Breast epithelium (tissue), 4 donors: Measurements from ENCODE around the gene CSNK1E. TPM values are rescaled to one million over a fixed set of nuclear protein-coding genes. Genes with fewer than 3 reads are reported as not detected.

Source experiments
- DNase-seq, 2 donors: peaks; one replicate each; pipeline ENCODE4 v3.0.0-alpha.2; 2019; ENCODE audit warnings: low spot score in 2 of 2
- H3K27ac ChIP-seq, 2 donors: fragments of 200-600 bp; sonication (generic) in 1 of 2; one replicate each; pipeline ENCODE4 v1.5.1; 2016 to 2019; ENCODE audit warnings: mild to moderate bottlenecking in 1 of 2
- H3K27me3 ChIP-seq, 2 donors: fragments of 200-600 bp; sonication (generic) in 1 of 2; one replicate each; pipeline versions ENCODE4 v1.5.1 to v1.6.0; 2017 to 2019; ENCODE audit warnings: control low read depth in 1 of 2, mild to moderate bottlenecking in 1 of 2
- H3K36me3 ChIP-seq: fragments of 200-600 bp; one replicate; pipeline ENCODE4 v1.5.1; 2019
- H3K4me1 ChIP-seq, 2 donors: fragments of 200-600 bp; sonication (generic); one replicate each; pipeline ENCODE4 v1.5.1; 2016 to 2019; ENCODE audit warnings: control low read depth in 1 of 2
- H3K4me3 ChIP-seq, 3 donors: fragments of 200-600 bp; sonication (generic); 1 replicate in 2 of 3; 2 replicates in 1 of 3; pipeline ENCODE4 v1.5.1; 2016 to 2019; ENCODE audit warnings: mild to moderate bottlenecking in 3 of 3, moderate library complexity in 2 of 3
- H3K9me3 ChIP-seq, 2 donors: fragments of 200-600 bp; sonication (generic) in 1 of 2; one replicate each; pipeline ENCODE4 v1.5.1; 2016 to 2019; ENCODE audit warnings: control low read depth in 1 of 2
- POLR2A ChIP-seq: fragments of 450-650 bp; IDR thresholded peaks from one replicate; pipeline ENCODE4 v1.6.1; 2016; ENCODE audit warnings: antibody characterized with exemption, mild to moderate bottlenecking, moderate library complexity
- POLR2AphosphoS5 ChIP-seq, 3 donors: sonication (generic); formaldehyde crosslinking; IDR thresholded peaks; one replicate each; pipeline ENCODE4 v1.6.1; 2017; ENCODE audit warnings: antibody characterized with exemption in 3 of 3
- intact Hi-C: fragments of 100-400 bp; cut with DNase I; formaldehyde crosslinking; loops from one replicate; pipeline ENCODE4 v1.15.1; 2023; ENCODE audit warnings: low total_unique reads
- total RNA-seq, 3 donors: library from RNA; depleted of rRNA; stranded (reverse); fragments of >200 nt; gene quantifications; one replicate each; pipeline ENCODE4 v1.1.0, GENCODE V29; 2016
- TF ChIP-seq, protein P1 (sequence below), 3 donors: fragments of 450-650 bp; IDR thresholded peaks; one replicate each; pipeline ENCODE4 v1.5.1; 2016 to 2017; ENCODE audit warnings: antibody characterized with exemption in 3 of 3, mild to moderate bottlenecking in 3 of 3, moderate library complexity in 3 of 3

Gene CSNK1E
- total RNA-seq, 3 donors from 2014 or later, result 83.0 to 147 (median 117) TPM

DNA sequence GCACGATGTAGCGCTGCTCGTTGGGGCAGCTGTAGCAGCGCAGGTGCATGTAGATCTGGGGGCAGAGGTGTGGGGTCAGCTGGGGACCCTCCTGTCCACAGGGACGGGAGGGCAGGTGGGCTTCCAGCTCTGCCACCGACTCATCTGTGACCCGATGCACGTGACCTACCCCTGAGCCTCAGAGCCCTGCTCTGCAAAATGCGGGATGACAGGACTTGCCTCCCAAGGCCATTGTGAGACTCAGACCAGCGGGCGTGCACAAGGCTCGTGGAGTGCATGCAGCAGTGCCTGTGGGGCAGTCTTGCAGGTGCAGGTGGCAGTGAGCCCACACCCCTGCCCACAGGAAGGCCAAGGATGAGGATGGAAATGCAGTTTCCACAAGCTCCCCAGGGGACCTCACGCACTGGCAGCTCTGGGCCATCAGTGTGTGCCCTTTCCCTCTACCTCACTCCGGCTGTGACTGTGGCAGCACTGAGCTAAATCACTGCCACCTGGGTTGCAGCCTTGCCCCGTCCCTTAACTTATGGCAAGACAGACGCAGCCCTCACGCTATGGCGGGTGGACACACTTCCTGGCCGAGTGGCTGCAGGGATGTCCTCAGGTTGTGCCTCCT is 71.1 kb downstream of the CSNK1E start:
- intact Hi-C loops, result no loop called here

DNA sequence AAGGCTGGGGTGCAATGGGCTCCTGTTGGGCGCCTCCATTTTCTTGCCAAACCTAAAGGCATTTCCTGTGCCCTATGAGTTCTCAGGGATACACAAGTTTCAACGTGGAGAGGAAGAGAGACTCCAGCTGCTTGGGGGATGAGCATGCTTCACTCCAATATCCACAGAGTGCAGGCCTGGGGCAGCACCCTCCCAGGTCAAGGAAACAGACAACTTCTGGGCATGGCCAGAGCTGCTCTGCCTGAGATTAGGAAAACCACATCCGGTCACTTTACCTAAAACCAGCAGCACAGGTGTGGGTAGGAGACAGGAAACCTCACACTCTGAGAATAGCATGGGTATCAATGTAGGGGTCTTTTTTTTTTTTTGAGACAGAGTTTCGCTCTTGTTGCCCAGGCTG is 73.1 kb downstream of the CSNK1E start:
- no peaks in the 10 kb centered on the region for H3K27me3 ChIP-seq
- H3K4me3 ChIP-seq, result no peak overlapping the region
- TF ChIP-seq, protein P1, sequence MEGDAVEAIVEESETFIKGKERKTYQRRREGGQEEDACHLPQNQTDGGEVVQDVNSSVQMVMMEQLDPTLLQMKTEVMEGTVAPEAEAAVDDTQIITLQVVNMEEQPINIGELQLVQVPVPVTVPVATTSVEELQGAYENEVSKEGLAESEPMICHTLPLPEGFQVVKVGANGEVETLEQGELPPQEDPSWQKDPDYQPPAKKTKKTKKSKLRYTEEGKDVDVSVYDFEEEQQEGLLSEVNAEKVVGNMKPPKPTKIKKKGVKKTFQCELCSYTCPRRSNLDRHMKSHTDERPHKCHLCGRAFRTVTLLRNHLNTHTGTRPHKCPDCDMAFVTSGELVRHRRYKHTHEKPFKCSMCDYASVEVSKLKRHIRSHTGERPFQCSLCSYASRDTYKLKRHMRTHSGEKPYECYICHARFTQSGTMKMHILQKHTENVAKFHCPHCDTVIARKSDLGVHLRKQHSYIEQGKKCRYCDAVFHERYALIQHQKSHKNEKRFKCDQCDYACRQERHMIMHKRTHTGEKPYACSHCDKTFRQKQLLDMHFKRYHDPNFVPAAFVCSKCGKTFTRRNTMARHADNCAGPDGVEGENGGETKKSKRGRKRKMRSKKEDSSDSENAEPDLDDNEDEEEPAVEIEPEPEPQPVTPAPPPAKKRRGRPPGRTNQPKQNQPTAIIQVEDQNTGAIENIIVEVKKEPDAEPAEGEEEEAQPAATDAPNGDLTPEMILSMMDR (IDR thresholded peaks at IDR 0.05), result no peak
- no peak for TF ChIP-seq POLR2A
- TF ChIP-seq POLR2AphosphoS5 (IDR thresholded peaks at IDR 0.05), result no peak
- no peaks in the 10 kb centered on the region for H3K9me3 ChIP-seq
- H3K4me1 ChIP-seq, result peaks cover 0 to 10% of the 10 kb centered on the region in 2 donors
- intact Hi-C loops, result no loop called here
- H3K36me3 ChIP-seq, result no peaks in the 10 kb centered on the region
- no peak overlapping the region for H3K27ac ChIP-seq
- DNase-seq, result no peak

More for the DNA sequence above, 71.1 kb downstream of the CSNK1E start:
- peak overlapping the region; percentile 67 to 82 for H3K27ac ChIP-seq
- H3K4me3 ChIP-seq, result no peak overlapping the region
- TF ChIP-seq, protein P1 (IDR thresholded peaks at IDR 0.05), result no peak
- no peak for TF ChIP-seq POLR2A
- no peak for TF ChIP-seq POLR2AphosphoS5 (IDR thresholded peaks at IDR 0.05)
- no peaks in the 10 kb centered on the region for H3K27me3 ChIP-seq
- DNase-seq, result no peak
- no peaks in the 10 kb centered on the region for H3K36me3 ChIP-seq
- no peaks in the 10 kb centered on the region for H3K9me3 ChIP-seq
- peaks cover 0 to 5% of the 10 kb centered on the region in 2 donors for H3K4me1 ChIP-seq

DNA sequence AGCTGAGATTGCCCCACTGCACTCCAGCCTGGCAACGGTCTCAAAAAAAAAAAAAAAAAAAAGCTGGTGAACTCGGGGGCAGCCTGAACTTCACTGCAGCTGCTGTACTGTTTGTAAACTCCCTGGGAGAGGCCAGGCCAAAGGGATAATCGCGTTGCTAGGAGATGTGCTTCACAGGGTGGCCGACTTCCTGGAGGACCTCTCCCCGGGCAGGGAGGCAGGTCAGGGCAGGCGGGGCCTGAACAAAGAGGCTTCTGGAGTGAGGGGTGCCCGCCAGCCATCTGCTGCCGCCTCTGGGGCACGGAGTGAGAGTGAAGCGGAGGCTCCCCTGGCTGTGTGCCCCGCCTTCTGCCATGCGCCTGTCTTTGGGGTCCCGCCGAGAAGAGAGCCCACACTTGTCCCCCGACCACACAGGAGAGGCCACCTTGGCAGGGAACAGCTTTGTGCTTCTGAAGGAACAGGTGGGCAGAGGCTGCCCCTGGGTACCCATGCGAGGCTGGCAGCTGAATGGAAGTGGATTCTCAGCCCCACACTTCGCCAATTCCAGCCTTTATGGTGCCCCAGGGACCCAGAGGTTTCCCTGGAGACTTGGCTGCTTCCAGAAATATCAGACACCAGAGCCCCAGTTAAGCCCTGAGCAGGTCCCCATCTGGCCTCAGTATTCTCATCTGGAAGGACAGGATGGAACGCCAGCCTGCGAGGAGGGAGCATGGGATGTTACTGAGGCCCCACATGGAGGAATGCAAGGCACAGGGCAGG is 74.0 kb downstream of the CSNK1E start:
- Histone ChIP-seq H3K27ac (peak overlapping the region; percentile 42 to 67), H3K27me3 (no peaks in the 10 kb centered on the region), H3K4me3 (no peak overlapping the region), H3K36me3 (no peaks in the 10 kb centered on the region), H3K9me3 (no peaks in the 10 kb centered on the region), H3K4me1 (peaks cover 3 to 19% of the 10 kb centered on the region in 2 donors)
- no peak for TF ChIP-seq POLR2AphosphoS5 (IDR thresholded peaks at IDR 0.05)
- TF ChIP-seq POLR2A, result no peak
- TF ChIP-seq, protein P1 (IDR thresholded peaks at IDR 0.05), result no peak
- intact Hi-C loops, result no loop called here
- DNase-seq, result no peak

DNA sequence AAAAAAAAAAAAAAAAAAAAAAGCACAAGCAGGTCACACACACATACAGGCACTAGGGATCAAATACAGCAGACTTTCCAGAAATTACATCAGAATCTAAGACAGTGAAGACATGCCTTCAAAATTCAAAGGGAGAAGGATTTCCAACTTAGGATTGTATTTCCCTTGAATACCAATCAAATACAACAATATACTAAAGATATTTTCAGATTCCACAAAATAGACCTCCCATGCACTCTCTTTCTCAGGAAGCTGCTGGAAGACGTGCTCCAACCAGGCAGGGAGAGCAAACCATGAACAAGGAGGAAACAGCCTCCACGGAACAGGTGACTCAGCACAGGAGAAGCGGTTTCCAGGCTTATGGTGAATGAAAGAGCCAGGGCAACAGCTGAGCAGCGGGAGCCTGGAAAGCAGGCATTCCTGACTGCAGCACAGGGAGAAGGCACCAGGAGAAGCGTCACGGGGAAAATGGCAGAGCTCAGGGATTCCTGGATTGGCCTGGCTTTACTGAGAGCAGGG is 76.4 kb downstream of the CSNK1E start:
- TF ChIP-seq POLR2AphosphoS5 (IDR thresholded peaks at IDR 0.05), result no peak
- no peak for TF ChIP-seq POLR2A
- TF ChIP-seq, protein P1 (IDR thresholded peaks at IDR 0.05), result no peak
- Histone ChIP-seq H3K27me3 (no peaks in the 10 kb centered on the region), H3K4me3 (no peak overlapping the region), H3K27ac (peak overlapping the region in 1 of 2 donors; percentile 50), H3K36me3 (no peaks in the 10 kb centered on the region), H3K9me3 (no peaks in the 10 kb centered on the region), H3K4me1 (peaks cover 4 to 27% of the 10 kb centered on the region in 2 donors)
- intact Hi-C loops, result no loop called here
- DNase-seq, result peak in 1 of 2 donors; percentile 42

Other genes starting within 250 kb of the CSNK1E start
- gene SLC16A8, start 233.2 kb downstream of the CSNK1E start, total RNA-seq, result 1 to 10 TPM in 1 of 3 donors, under 1 TPM in 1, not detected in 1; 0.33 to 1.3 TPM
- 1 to 10 TPM in 2 of 3 donors, under 1 TPM in 1; 0.80 to 1.3 (median 1.0) TPM for gene BAIAP2L2, start 206.7 kb downstream of the CSNK1E start, total RNA-seq
- gene PLA2G6, start 135.6 kb downstream of the CSNK1E start, total RNA-seq, result 10 to 100 TPM; 41.1 to 68.1 (median 59.3) TPM
- gene MAFF, start 115.4 kb downstream of the CSNK1E start, total RNA-seq, result 100 to 1,000 TPM in 1 of 3 donors, 10 to 100 TPM in 2; 37.3 to 126 (median 85.5) TPM
- gene TMEM184B, start 44.4 kb downstream of the CSNK1E start, total RNA-seq, result 10 to 100 TPM; 30.6 to 49.5 (median 42.4) TPM
- gene KCNJ4, start 137.8 kb upstream of the CSNK1E start, total RNA-seq, result not detected
- 10 to 100 TPM in 2 of 3 donors, 1 to 10 TPM in 1; 8.9 to 18.0 (median 14.9) TPM for gene KDELR3, start 150.7 kb upstream of the CSNK1E start, total RNA-seq
- gene DDX17, start 188.9 kb upstream of the CSNK1E start, total RNA-seq, result 1,000 to 10,000 TPM in 1 of 3 donors, 100 to 1,000 TPM in 2; 586 to 1,018 (median 961) TPM